HG03060 (cell line): ENCODE results near the gene TOP1.
A peak's percentile ranks its signal among the peaks of the same experiment; 100 is the strongest.

Experiments
- ATAC-seq: cut with Tn5 transposase; IDR thresholded peaks from one replicate; pipeline ENCODE4 v1.9.1; 2021; ENCODE audit warnings: low read depth, moderate number of reproducible peaks; ENCODE audit not compliant: unreplicated experiment

TOP1 gene

GRCh38 chr20:41032271-41032670 lies 3.6 kb downstream of the TOP1 start:
- no peak for ATAC-seq

- ATAC-seq: no peak
These were observed 5.6 kb downstream of the TOP1 start for GRCh38 chr20:41034239-41034638.

GRCh38 chr20:41035207-41035606 lies 6.6 kb downstream of the TOP1 start:
- no peak for ATAC-seq

GRCh38 chr20:41037179-41037578 lies 8.6 kb downstream of the TOP1 start:
- ATAC-seq: no peak

- no peak for ATAC-seq
These were observed 9.7 kb downstream of the TOP1 start for GRCh38 chr20:41038149-41038877.

GRCh38 chr20:41038878-41039404 lies 10.3 kb downstream of the TOP1 start:
- no peak for ATAC-seq

GRCh38 chr20:41040855-41041254 lies 12.2 kb downstream of the TOP1 start:
- ATAC-seq: no peak

- ATAC-seq: no peak
These were observed 13.1 kb downstream of the TOP1 start for GRCh38 chr20:41041693-41042092.

- ATAC-seq: no peak
These were observed 15.9 kb downstream of the TOP1 start for GRCh38 chr20:41044409-41045062.

GRCh38 chr20:41045671-41046070 lies 17.0 kb downstream of the TOP1 start:
- ATAC-seq: no peak

- no peak for ATAC-seq
These were observed 18.1 kb downstream of the TOP1 start for GRCh38 chr20:41046716-41047115.

- peak; percentile 9 for ATAC-seq
These were observed 18.8 kb downstream of the TOP1 start for GRCh38 chr20:41047279-41047974.

GRCh38 chr20:41047975-41048305 lies 19.3 kb downstream of the TOP1 start:
- peak; percentile 31 for ATAC-seq

GRCh38 chr20:41048461-41049301 lies 20.1 kb downstream of the TOP1 start:
- no peak for ATAC-seq

GRCh38 chr20:41049451-41049850 lies 20.8 kb downstream of the TOP1 start:
- no peak for ATAC-seq

GRCh38 chr20:41050361-41051008 lies 21.9 kb downstream of the TOP1 start:
- no peak for ATAC-seq

- ATAC-seq: no peak
These were observed 22.6 kb downstream of the TOP1 start for GRCh38 chr20:41051009-41051825.

- ATAC-seq: no peak
These were observed 24.3 kb downstream of the TOP1 start for GRCh38 chr20:41052742-41053419.
